ENCODE measurements around the gene OR10A5. TPM values are rescaled to one million over a fixed set of nuclear protein-coding genes. Genes with fewer than 3 reads are reported as not detected.

OR10A5 gene
- total RNA-seq, 1 experiment from 2014 or later: not detected

DNA sequence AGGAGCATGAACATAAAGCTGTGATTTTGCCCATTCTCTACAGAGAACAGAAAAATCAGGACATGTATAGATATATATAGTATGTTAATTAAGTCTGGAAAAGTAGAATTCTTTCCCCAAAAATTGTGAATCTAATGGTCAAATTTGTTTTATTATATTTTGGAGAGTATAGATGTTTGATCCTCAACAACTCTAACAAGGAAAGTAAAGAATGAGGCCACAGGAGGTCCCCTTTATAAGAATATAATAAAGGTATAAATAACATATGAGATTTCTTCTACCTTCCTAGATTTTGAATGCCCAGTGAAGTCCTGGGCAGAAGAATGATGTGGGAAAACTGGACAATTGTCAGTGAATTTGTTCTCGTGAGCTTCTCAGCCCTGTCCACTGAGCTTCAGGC lies 30.8 kb downstream of the OR10A5 start, which contains the start of gene OR10A4:
Gene OR10A4 (plus strand): TSS at position 301 of the 400 bp plus-strand sequence. CDS start 23 bp downstream, at position 324.
- Histone ChIP-seq H2BK20ac (ENCODE audit: low read depth, low read length, poor library complexity, severe bottlenecking) (no peak within 1 kb of the TSS), H3T11ph (ENCODE audit: low read length) (no peak within 1 kb of the TSS), H3K27ac (ENCODE audit: insufficient read length, low read depth, low read length) (no peak within 1 kb of the TSS), H3K79me1 (ENCODE audit: insufficient read depth, low read depth, low read length, poor library complexity, severe bottlenecking) (no peaks in the 10 kb centered on the region), H2BK12ac (ENCODE audit: insufficient read length, low read depth, low read length) (no peak within 1 kb of the TSS), H4K20me1 (ENCODE audit: control insufficient read depth, insufficient read depth, insufficient read length) (no peaks in the 10 kb centered on the region), H3K9me3 (ENCODE audit: control insufficient read depth, low read depth, low read length) (no peaks in the 10 kb centered on the region), H3K79me2 (ENCODE audit: insufficient read depth, low read length) (no peaks in the 10 kb centered on the region), H4K8ac (replicated peaks; ENCODE audit: insufficient read length, low read depth, low read length) (no peak within 1 kb of the TSS), H3K18ac (ENCODE audit: insufficient read length, low read depth, low read length) (no peak within 1 kb of the TSS), H2BK5ac (ENCODE audit: insufficient read length, low read length) (no peak within 1 kb of the TSS), H2BK120ac (ENCODE audit: low read depth, low read length, poor library complexity, severe bottlenecking) (no peak within 1 kb of the TSS), H3K4me2 (ENCODE audit: insufficient read depth, insufficient read length, low read length) (no peak within 1 kb of the TSS), H3K14ac (ENCODE audit: insufficient read depth, low read length) (no peak within 1 kb of the TSS), H4K5ac (ENCODE audit: insufficient read length, low read depth, low read length) (no peak within 1 kb of the TSS), H3K4me1 (ENCODE audit: insufficient read depth, low read length) (no peaks in the 10 kb centered on the region), H2BK15ac (ENCODE audit: low read depth, low read length) (no peak within 1 kb of the TSS), H3K4ac (ENCODE audit: low read depth, low read length) (no peak within 1 kb of the TSS), H2AK5ac (ENCODE audit: insufficient read length, low read length) (no peak within 1 kb of the TSS), H3K23me2 (ENCODE audit: insufficient read length, low read depth, low read length, poor library complexity, severe bottlenecking) (no peaks in the 10 kb centered on the region), H4K91ac (ENCODE audit: insufficient read length, low read depth, low read length) (no peak within 1 kb of the TSS), H3K27me3 (ENCODE audit: insufficient read depth, low read length) (no peaks in the 10 kb centered on the region), H3K56ac (ENCODE audit: insufficient read length, low read depth, low read length) (no peak within 1 kb of the TSS), H3K23ac (ENCODE audit: insufficient read length, low read depth, low read length) (no peak within 1 kb of the TSS), H2AFZ (ENCODE audit: low read length) (no peak within 1 kb of the TSS), H3K9ac (ENCODE audit: extremely low read depth, insufficient read length, low read length) (no peak within 1 kb of the TSS)
- Mint-ChIP-seq H3K4me3 (no peak within 1 kb of the TSS), H3K36me3 (ENCODE audit: insufficient read depth in 1 of 3, low read depth in 3 of 3) (no peaks in the 10 kb centered on the region), H3K27ac (no peak within 1 kb of the TSS), H3K27me3 (ENCODE audit: low read depth) (no peaks in the 10 kb centered on the region), H3K9me3 (peaks cover 2 to 7% of the 10 kb centered on the region in 2 experiments; a peak in 3 of 5 replicates), H3K4me1 (no peaks in the 10 kb centered on the region)
- DNase-seq: no peak
- TF ChIP-seq, protein P1, sequence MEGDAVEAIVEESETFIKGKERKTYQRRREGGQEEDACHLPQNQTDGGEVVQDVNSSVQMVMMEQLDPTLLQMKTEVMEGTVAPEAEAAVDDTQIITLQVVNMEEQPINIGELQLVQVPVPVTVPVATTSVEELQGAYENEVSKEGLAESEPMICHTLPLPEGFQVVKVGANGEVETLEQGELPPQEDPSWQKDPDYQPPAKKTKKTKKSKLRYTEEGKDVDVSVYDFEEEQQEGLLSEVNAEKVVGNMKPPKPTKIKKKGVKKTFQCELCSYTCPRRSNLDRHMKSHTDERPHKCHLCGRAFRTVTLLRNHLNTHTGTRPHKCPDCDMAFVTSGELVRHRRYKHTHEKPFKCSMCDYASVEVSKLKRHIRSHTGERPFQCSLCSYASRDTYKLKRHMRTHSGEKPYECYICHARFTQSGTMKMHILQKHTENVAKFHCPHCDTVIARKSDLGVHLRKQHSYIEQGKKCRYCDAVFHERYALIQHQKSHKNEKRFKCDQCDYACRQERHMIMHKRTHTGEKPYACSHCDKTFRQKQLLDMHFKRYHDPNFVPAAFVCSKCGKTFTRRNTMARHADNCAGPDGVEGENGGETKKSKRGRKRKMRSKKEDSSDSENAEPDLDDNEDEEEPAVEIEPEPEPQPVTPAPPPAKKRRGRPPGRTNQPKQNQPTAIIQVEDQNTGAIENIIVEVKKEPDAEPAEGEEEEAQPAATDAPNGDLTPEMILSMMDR (conservative IDR thresholded peaks at IDR 0.05): no peak
- WGBS (ENCODE audit: extremely low coverage, insufficient read length, low lambda C conversion rate): no CpG with 5 or more reads among the region's 1 CpG

Data from H9 (cell line).